IPS-20b (cell line): Measurements from ENCODE around the gene KLHL18.
"Not testable (repeated sequence)": the region's sequence is repeated elsewhere in the genome, so short reads cannot be mapped to it uniquely, and the experiment has no call there.

Source experiments
- H3K27ac ChIP-seq: one replicate; pipeline ENCODE4 v1.5.1; 2013; ENCODE audit warnings: low read length
- H3K27me3 ChIP-seq: 2 replicates; pipeline ENCODE4 v1.6.1; 2013; ENCODE audit warnings: mild to moderate bottlenecking, low read length, inconsistent platforms; ENCODE audit not compliant: insufficient read depth
- H3K36me3 ChIP-seq: 2 replicates; pipeline ENCODE4 v1.6.1; 2013; ENCODE audit warnings: low read depth, mild to moderate bottlenecking, inconsistent platforms, low read length, moderate library complexity; ENCODE audit not compliant: insufficient read depth
- H3K4me1 ChIP-seq: 2 replicates; pipeline ENCODE4 v1.6.1; 2013; ENCODE audit warnings: mild to moderate bottlenecking, control low read depth, inconsistent platforms, low read length, moderate library complexity; ENCODE audit not compliant: insufficient read depth
- H3K4me3 ChIP-seq: 2 replicates; pipeline ENCODE4 v1.5.1; 2013; ENCODE audit warnings: mild to moderate bottlenecking, low read length, inconsistent platforms
- H3K9ac ChIP-seq: 2 replicates; pipeline ENCODE4 v1.6.1; 2013; ENCODE audit warnings: low read depth, mild to moderate bottlenecking, inconsistent platforms, low read length, moderate library complexity
- H3K9me3 ChIP-seq: 2 replicates; pipeline ENCODE4 v1.6.1; 2013; ENCODE audit warnings: mild to moderate bottlenecking, low read depth, low read length, inconsistent platforms; ENCODE audit not compliant: insufficient read depth

The KLHL18 gene

DNA sequence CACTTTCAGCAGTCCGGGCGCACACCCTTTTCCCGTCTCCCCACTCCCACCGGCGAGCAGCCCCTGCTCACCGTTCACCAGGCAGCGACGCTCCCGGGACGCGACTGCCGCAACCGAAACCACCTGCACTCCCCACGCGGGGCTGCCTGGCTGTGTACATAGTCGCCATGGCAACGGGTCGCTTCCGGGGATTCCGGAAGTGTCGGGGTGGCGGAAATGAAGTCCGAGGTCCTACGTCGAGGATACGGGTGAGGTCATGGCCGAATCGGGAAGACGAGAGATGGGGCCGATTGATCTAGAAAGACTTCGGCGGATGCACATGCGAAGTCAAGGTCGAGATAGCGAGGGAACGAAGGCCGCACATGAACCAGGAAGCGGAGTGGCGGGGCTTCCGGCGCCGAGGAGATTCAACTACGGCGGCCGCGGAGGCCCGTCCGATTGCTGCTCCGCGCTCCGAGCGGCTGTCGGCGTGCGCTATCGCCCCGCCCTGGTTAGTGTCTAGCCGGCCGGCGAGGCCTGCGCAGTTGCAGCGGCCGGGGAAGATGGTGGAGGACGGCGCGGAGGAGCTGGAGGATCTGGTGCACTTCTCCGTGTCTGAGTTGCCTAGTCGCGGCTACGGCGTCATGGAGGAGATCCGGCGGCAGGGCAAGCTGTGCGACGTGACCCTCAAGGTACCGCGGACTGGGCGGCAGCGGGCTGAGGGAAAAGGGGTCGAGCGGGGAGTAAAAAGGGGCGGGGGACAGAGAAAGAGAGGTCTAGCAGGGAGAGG lies at the start of gene KLHL18, which contains the start of gene KIF9:
Gene KLHL18 (plus strand): TSS at position 521 of the 769 bp plus-strand sequence. CDS start 22 bp downstream, at position 543.
Gene KIF9 (minus strand): TSS at position 376 of the 769 bp plus-strand sequence. CDS start 5,425 bp downstream, outside the sequence.
- Histone ChIP-seq H3K27me3 (no peaks in the 10 kb centered on the region), H3K27ac (peak within 1 kb of the TSS; percentile 11), H3K9ac (peak within 1 kb of the TSS; percentile 90), H3K36me3 (peaks cover 10% of the 10 kb centered on the region), H3K9me3 (no peaks in the 10 kb centered on the region), H3K4me1 (peaks cover 3% of the 10 kb centered on the region; the same call in 1 of the 2 replicates), H3K4me3 (peak within 1 kb of the TSS; percentile 90)

DNA sequence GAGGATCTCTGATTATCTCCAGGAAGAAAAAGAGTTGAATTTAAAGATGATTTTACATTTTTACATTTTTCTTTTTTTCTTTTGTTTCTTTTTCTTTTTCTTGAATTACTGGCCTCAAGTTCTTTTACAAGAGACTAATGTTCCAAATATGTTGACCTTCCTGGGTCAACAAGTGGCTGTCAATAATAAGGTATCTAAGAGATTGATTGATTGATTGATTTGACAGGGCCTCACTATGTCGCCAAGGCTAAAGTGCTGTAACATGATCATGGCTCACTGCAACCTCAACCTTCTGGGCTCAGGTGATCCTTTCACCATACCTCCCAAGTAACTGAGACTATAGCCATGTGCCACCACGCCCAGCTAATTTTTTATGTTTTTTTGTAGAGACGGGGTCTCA lies 44.7 kb upstream of the KLHL18 start:
- Histone ChIP-seq H3K9ac (no peak overlapping the region), H3K4me1 (no peaks in the 10 kb centered on the region), H3K4me3 (no peak overlapping the region), H3K27ac (no peak overlapping the region), H3K9me3 (no peaks in the 10 kb centered on the region), H3K36me3 (no peaks in the 10 kb centered on the region), H3K27me3 (no peaks in the 10 kb centered on the region)

DNA sequence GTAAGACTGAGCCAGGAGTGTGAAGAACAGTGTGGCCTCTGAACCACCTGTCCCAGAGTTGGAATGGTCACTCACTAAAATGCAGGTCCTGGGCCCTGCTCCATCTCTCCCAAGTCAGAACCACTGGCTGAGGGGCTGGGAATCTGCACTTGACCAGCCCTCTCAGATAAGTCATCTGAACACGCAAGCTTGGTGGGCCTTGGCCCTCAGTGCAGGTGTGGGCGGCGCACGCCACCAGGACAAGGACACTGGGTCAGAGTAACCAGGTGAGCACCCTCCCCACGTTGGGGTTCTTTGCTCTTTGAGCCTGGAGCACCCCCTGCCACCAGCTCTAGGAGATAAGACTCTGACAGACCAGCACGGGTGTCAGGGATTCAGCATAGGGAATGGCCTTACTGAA lies 42.8 kb upstream of the KLHL18 start:
- Histone ChIP-seq H3K27me3 (no peaks in the 10 kb centered on the region), H3K9ac (no peak overlapping the region), H3K4me3 (no peak overlapping the region), H3K27ac (no peak overlapping the region), H3K4me1 (no peaks in the 10 kb centered on the region), H3K36me3 (no peaks in the 10 kb centered on the region), H3K9me3 (no peaks in the 10 kb centered on the region)

DNA sequence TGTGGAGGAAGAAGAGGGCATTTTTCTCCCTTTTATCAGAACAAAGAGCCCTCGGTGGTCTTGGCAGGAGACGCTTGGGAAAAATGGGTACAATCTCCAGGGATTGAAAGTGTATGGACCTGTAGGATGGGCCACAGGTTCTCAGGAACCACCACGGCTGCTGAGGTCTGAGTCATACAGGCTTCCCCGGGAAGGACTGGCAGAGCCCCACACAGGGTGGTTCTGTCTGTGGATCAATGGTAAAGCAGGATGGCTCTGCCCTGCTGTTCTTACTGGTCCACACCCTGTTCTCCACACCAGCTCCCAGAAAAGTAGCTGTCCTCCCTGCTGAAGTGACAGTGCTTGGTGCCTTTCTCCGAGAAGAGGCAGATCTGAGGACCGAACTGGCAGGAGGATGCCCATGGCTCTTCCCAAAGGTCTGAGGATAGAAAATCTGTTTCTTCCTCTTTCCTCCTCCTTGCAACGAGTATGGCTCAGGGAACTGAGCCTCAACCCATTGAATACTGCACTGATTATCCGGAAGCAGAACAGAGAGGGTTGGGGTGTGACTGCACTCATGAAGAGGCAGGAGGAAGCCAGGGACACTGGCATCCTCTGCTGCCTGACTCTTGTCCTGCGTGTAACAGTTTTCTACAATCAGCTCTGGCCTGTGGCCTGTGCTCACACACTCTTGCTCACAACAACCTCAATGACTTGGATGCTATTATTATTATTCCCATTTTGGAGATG lies 39.2 kb upstream of the KLHL18 start:
- H3K27me3 ChIP-seq, result no peaks in the 10 kb centered on the region
- H3K4me1 ChIP-seq, result no peaks in the 10 kb centered on the region

DNA sequence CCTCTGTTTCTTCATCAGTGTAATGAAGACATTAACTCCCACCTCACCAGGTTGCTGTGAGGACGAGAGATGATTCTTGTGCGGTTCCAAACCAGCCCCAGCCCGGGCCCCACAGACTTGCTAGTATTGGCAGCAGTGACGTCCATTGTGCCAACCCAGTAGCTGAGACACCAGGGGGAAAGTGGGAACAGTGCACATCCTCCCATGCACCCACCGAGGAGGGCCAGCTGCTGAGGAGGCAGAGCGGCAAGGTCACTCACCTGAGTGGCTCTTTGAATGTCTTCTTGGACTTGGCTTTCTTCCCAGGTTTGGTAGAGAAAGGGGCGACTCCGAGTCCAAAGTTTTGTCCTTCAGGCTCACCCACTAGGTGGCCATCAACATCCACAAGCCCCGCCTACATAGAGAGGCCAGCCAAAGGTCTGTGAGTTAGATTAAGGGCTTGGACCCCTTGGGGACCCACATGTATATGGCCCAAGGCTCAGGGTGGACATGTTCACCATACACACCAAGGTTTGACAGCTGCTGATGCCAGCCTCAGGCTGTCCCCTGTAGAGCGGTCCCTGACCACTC lies 38.1 kb upstream of the KLHL18 start:
- H3K27ac ChIP-seq, result no peak overlapping the region
- H3K4me1 ChIP-seq, result no peaks in the 10 kb centered on the region
- no peak overlapping the region for H3K9ac ChIP-seq
- H3K36me3 ChIP-seq, result no peaks in the 10 kb centered on the region
- H3K4me3 ChIP-seq, result no peak overlapping the region
- no peaks in the 10 kb centered on the region for H3K27me3 ChIP-seq
- no peaks in the 10 kb centered on the region for H3K9me3 ChIP-seq

More for the DNA sequence above, 39.2 kb upstream of the KLHL18 start:
- Histone ChIP-seq H3K9me3 (no peaks in the 10 kb centered on the region), H3K27ac (no peak overlapping the region), H3K4me3 (no peak overlapping the region), H3K9ac (no peak overlapping the region), H3K36me3 (no peaks in the 10 kb centered on the region)

DNA sequence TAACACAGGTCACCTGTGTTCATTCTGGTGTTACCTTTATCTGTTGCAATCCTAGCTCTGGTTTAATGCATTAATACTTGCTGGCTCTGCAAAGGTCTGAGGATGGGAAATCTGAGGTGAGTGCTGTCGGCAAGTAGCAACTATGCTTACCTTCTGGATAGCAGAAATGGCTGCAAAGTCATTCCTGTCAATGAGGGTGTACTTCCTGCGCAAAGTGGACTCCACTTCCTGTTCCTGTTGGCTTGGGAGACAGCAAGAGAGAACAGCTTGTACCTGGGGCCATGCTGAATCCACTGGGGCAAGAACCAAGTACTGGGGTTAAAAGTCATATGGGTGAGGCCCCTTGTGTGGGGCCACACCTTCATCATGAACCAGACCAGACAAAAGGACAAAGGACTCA lies 37.5 kb upstream of the KLHL18 start:
- Histone ChIP-seq H3K9ac (no peak overlapping the region), H3K4me3 (no peak overlapping the region), H3K36me3 (no peaks in the 10 kb centered on the region), H3K27ac (no peak overlapping the region), H3K9me3 (no peaks in the 10 kb centered on the region), H3K27me3 (no peaks in the 10 kb centered on the region), H3K4me1 (no peaks in the 10 kb centered on the region)

DNA sequence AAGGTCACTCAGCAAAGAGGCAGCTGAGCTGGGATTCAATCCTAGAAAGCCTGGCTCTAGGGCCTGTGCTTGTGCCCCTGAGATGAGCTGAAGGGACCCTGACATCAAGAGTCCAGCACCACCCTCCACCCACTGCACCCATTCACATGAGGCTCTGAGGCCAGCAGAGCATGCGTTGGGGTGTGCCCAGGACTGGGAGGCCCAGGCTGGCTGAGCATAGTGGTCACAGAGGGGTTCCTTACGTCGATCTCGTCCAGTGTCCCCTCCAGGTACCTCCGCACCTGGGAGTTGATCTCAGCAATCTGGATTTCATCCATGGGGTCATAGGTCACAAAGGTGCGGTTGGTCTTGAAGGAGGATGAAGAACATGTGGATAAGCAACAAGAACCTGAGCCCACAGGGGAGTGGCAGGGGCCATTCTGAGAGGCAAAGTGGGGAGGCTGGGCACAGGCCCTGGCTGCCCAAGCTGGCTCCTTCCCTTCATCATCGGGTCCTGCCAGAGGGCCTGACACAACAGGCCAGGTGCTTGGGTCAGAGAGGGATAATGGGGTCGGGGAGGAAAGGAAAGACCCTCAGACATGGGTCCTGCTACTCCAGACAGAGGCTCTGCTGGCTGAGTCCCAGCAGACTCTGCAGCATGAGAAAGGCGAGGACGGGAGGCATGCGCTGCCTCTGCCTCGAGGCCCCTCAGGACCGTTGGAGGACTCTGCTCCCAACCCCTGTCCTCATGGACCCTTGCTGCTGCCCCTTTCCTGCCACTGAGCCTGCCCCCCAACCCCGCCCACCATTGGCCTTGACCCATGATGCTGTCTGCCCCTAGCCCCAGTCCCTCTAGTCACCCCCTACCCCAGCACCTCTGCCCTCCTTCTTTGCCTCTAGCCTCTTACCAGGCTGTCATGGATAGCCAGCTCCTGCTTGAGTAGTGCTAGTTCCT lies 35.3 kb upstream of the KLHL18 start:
- Histone ChIP-seq H3K27me3 (no peaks in the 10 kb centered on the region), H3K27ac (no peak overlapping the region), H3K4me1 (no peaks in the 10 kb centered on the region), H3K9me3 (no peaks in the 10 kb centered on the region), H3K36me3 (no peaks in the 10 kb centered on the region), H3K9ac (no peak overlapping the region), H3K4me3 (no peak overlapping the region)

DNA sequence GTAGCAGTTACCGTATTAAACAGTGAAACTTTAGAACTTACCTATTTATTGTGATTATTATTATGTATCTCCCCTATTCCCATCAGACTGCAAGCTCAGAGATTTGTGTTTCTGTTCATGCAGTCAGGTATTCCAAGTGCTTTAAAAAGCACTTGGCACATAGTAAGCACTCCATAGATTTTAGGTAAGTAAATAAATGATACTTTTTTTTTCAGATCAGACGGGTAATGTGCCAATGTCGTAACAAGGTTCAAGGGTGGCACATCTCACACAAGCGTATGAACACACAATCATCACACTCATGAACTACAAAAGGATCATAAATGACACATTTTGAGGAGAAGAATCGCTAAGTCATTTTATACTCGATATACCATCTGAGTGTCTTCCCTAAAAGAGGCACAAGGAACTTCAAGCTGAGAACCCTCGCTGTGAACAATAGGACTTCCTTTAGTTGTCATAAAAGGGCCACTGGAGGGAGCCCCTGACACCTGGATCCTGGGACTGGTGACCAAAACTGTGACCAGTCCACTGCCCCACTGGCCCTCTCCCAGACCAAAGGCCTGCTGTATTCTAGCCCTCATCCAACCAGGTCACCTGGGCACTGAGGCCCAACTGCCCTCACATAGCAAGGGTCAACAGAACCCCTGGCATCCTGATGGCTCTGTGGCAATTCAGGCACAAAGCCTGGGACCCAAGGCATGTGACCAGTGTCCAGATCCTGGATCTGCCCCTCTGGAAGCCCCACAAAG lies 32.3 kb upstream of the KLHL18 start:
- Histone ChIP-seq H3K27ac (no peak overlapping the region), H3K27me3 (no peaks in the 10 kb centered on the region), H3K4me1 (no peaks in the 10 kb centered on the region), H3K36me3 (no peaks in the 10 kb centered on the region), H3K9me3 (no peaks in the 10 kb centered on the region), H3K4me3 (no peak overlapping the region), H3K9ac (no peak overlapping the region)

DNA sequence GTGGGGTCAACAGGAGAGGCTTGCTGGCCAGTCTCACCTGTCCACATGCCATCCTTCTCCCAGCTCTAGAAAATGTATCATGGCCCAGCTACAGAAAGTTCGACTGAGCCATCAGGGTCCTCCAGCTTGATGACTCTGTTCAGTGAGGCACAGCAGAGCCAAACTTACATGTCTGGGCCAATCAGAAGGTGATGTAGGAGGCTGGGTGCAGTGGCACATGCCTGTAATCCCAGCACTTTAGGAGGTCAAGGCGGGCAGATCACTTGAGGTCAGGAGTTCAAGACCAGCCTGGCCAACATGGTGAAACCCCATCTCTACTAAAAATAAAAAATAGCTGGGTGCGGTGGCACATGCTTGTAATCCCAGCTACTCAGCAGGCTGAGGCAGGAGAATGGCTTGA lies 31.7 kb upstream of the KLHL18 start:
- H3K36me3 ChIP-seq, H3K27ac ChIP-seq, H3K4me1 ChIP-seq, H3K9ac ChIP-seq, H3K4me3 ChIP-seq, H3K27me3 ChIP-seq, H3K9me3 ChIP-seq: not testable (repeated sequence)

DNA sequence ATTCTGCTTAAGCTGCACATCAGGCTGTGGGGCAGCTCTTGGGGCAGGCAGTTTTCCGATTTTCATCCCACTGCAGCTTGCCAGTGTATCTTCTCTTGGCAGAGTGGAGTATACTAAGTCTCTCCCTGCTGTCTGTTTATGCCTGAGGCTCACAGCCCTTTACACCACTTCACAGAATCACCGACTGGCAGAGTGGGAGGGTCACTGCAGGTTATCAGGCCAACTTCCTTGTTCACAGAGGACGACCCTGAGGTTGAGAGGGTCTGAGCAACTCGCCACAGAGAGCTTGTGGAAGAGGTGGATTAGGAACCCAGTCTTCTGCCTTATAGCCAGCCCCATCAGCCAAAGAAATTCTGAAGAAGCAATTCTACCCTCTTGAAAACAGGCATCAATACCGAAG lies 31.1 kb upstream of the KLHL18 start:
- H3K36me3 ChIP-seq, result no peaks in the 10 kb centered on the region
- H3K9ac ChIP-seq, result no peak overlapping the region
- H3K9me3 ChIP-seq, result no peaks in the 10 kb centered on the region
- H3K27me3 ChIP-seq, result no peaks in the 10 kb centered on the region
- H3K27ac ChIP-seq, result no peak overlapping the region
- no peaks in the 10 kb centered on the region for H3K4me1 ChIP-seq
- H3K4me3 ChIP-seq, result no peak overlapping the region

DNA sequence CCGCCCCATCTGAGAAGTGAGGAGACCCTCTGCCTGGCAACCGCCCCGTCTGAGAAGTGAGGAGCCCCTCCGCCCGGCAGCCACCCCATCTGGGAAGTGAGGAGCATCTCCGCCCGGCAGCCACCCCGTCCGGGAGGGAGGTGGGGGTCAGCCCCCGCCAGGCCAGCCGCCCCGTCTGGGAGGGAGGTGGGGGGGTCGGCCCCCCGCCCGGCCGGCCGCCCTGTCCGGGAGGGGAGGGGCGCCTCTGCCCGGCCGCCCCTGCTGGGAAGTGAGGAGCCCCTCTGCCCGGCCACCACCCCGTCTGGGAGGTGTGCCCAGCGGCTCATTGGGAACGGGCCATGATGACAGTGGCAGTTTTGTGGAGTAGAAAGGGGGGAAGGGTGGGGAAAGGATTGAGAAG lies 26.4 kb upstream of the KLHL18 start:
- not testable (repeated sequence) for H3K27ac ChIP-seq
- H3K4me1 ChIP-seq, result peaks cover 11% of the 10 kb centered on the region; the same call in 1 of the 2 replicates

More for the DNA sequence above, 26.4 kb upstream of the KLHL18 start:
- H3K27me3 ChIP-seq, H3K9me3 ChIP-seq, H3K9ac ChIP-seq, H3K36me3 ChIP-seq, H3K4me3 ChIP-seq: not testable (repeated sequence)
